Fibroblast of lung (primary cell): ENCODE data around the gene AOX1. TPM values are rescaled to one million over a fixed set of nuclear protein-coding genes. Genes with fewer than 3 reads are reported as not detected.
A peak's percentile ranks its signal among the peaks of the same experiment; 100 is the strongest.

Experiments
- DNase-seq, 2 donors: peaks; one replicate each; pipeline versions ENCODE4 v3.0.0 to v3.0.0-alpha.2; 2010; ENCODE audit warnings: low read depth in 2 of 2
- H2AFZ ChIP-seq: 2 replicates; pipeline ENCODE4 v1.5.1; 2012; ENCODE audit warnings: low read length, control low read depth, inconsistent platforms
- H3K27ac ChIP-seq: 2 replicates; pipeline ENCODE4 v1.5.1; 2011; ENCODE audit warnings: low read length, control low read depth; ENCODE audit not compliant: insufficient read depth
- H3K27me3 ChIP-seq: 2 replicates; pipeline ENCODE4 v1.5.1; 2011; ENCODE audit warnings: mild to moderate bottlenecking, low read length; ENCODE audit not compliant: control insufficient read depth, insufficient read depth
- H3K36me3 ChIP-seq: 2 replicates; pipeline ENCODE4 v1.5.1; 2011; ENCODE audit warnings: low read length; ENCODE audit not compliant: control insufficient read depth, insufficient read depth
- H3K4me1 ChIP-seq: 2 replicates; pipeline ENCODE4 v1.5.1; 2011; ENCODE audit warnings: low read length; ENCODE audit not compliant: control insufficient read depth, insufficient read depth; ENCODE audit errors: extremely low read depth
- H3K4me2 ChIP-seq: 2 replicates; pipeline ENCODE4 v1.5.1; 2011; ENCODE audit warnings: low read length, control low read depth; ENCODE audit not compliant: insufficient read depth; ENCODE audit errors: extremely low read depth
- H3K4me3 ChIP-seq, 4 experiments: fragments of 200-600 bp in 1 of 4; sonication (generic) in 1 of 4; replicated peaks in 1 of 4; 2 replicates each; pipeline ENCODE4 v1.5.1; 2011 to 2016; ENCODE audit warnings: low read length in 4 of 4, low read depth in 3 of 4, mild to moderate bottlenecking in 3 of 4, control low read depth in 2 of 4, inconsistent platforms in 1 of 4, mixed read lengths in 1 of 4; ENCODE audit not compliant: insufficient read depth in 1 of 4; ENCODE audit errors: control extremely low read depth in 1 of 4
- H3K79me2 ChIP-seq: 2 replicates; pipeline ENCODE4 v1.5.1; 2012; ENCODE audit warnings: mild to moderate bottlenecking, low read length, inconsistent platforms; ENCODE audit not compliant: control insufficient read depth, insufficient read depth
- H3K9ac ChIP-seq: 2 replicates; pipeline ENCODE4 v1.5.1; 2011; ENCODE audit warnings: mild to moderate bottlenecking, low read length, control low read depth; ENCODE audit not compliant: insufficient read depth
- H3K9me3 ChIP-seq: 2 replicates; pipeline ENCODE4 v1.5.1; 2012; ENCODE audit warnings: low read depth, low read length; ENCODE audit not compliant: control insufficient read depth, insufficient read depth
- H4K20me1 ChIP-seq: 2 replicates; pipeline ENCODE4 v1.5.1; 2011; ENCODE audit warnings: low read length; ENCODE audit not compliant: control insufficient read depth, insufficient read depth; ENCODE audit errors: extremely low read depth
- EZH2 ChIP-seq: IDR thresholded peaks from 2 replicates; pipeline ENCODE4 v1.5.1; 2012; ENCODE audit warnings: low read length, control low read depth, mild to moderate bottlenecking; ENCODE audit errors: missing control alignments
- polyA plus RNA-seq, 2 donors: library from polyadenylated mRNA; depleted of rRNA in 1 of 2; stranded (reverse) in 1 of 2; unstranded in 1 of 2; fragments of >200 nt; gene quantifications; 2 replicates each; pipeline ENCODE4 v1.2.1, GENCODE V29; 2011 to 2012; ENCODE audit warnings: missing spikeins in 1 of 2
- total RNA-seq: library from RNA; depleted of rRNA; stranded (reverse); fragments of >200 nt; gene quantifications from 2 replicates; pipeline ENCODE4 v1.2.1, GENCODE V29; 2014
- TF ChIP-seq, protein P1 (sequence below), 2 donors: IDR thresholded peaks in 1 of 2; conservative IDR thresholded peaks in 1 of 2; 1 replicate in 1 of 2; 2 replicates in 1 of 2; pipeline ENCODE4 v1.5.1; 2011 to 2012; ENCODE audit warnings: low read length in 2 of 2, control low read depth in 1 of 2, inconsistent platforms in 1 of 2, low read depth in 1 of 2, mild to moderate bottlenecking in 1 of 2

The AOX1 gene
- total and polyA plus RNA-seq, 2 donors (not counting 1 experiment from before 2014, with no cell fraction given): 39.4 to 65.1 TPM

DNA sequence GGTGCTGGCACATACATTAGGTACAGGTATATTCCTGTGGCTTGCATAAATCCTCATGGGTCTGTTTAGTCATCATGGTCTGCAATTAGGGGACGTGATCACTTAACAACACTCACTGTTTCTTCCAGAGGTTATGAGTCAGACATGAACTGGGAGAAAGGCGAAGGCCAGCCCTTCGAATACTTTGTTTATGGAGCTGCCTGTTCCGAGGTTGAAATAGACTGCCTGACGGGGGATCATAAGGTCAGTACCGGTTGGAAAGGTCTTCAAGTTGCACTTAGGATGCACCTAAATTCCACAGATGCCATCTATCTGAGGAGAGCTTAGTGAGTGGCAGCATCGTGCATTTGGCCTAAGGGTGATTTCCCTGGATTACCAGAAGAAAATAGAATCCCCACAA, 76.9 kb downstream of the AOX1 start:
- Histone ChIP-seq H3K4me3 (no peak overlapping the region), H4K20me1 (no peaks in the 10 kb centered on the region), H2AFZ (no peak overlapping the region), H3K27ac (no peak overlapping the region), H3K27me3 (no peaks in the 10 kb centered on the region), H3K4me1 (peaks cover 5% of the 10 kb centered on the region), H3K9ac (no peak overlapping the region), H3K9me3 (no peaks in the 10 kb centered on the region), H3K4me2 (no peak overlapping the region), H3K36me3 (peaks cover 2% of the 10 kb centered on the region), H3K79me2 (no peaks in the 10 kb centered on the region)
- TF ChIP-seq, protein P1, sequence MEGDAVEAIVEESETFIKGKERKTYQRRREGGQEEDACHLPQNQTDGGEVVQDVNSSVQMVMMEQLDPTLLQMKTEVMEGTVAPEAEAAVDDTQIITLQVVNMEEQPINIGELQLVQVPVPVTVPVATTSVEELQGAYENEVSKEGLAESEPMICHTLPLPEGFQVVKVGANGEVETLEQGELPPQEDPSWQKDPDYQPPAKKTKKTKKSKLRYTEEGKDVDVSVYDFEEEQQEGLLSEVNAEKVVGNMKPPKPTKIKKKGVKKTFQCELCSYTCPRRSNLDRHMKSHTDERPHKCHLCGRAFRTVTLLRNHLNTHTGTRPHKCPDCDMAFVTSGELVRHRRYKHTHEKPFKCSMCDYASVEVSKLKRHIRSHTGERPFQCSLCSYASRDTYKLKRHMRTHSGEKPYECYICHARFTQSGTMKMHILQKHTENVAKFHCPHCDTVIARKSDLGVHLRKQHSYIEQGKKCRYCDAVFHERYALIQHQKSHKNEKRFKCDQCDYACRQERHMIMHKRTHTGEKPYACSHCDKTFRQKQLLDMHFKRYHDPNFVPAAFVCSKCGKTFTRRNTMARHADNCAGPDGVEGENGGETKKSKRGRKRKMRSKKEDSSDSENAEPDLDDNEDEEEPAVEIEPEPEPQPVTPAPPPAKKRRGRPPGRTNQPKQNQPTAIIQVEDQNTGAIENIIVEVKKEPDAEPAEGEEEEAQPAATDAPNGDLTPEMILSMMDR (conservative IDR thresholded peaks at IDR 0.05 in 1 of 2, IDR thresholded peaks at IDR 0.05 in 1 of 2; ENCODE audit: low read depth in 1 of 2, low read length in 2 of 2): no peak
- TF ChIP-seq EZH2: no peak
- peak; percentile 65 to 79 for DNase-seq

DNA sequence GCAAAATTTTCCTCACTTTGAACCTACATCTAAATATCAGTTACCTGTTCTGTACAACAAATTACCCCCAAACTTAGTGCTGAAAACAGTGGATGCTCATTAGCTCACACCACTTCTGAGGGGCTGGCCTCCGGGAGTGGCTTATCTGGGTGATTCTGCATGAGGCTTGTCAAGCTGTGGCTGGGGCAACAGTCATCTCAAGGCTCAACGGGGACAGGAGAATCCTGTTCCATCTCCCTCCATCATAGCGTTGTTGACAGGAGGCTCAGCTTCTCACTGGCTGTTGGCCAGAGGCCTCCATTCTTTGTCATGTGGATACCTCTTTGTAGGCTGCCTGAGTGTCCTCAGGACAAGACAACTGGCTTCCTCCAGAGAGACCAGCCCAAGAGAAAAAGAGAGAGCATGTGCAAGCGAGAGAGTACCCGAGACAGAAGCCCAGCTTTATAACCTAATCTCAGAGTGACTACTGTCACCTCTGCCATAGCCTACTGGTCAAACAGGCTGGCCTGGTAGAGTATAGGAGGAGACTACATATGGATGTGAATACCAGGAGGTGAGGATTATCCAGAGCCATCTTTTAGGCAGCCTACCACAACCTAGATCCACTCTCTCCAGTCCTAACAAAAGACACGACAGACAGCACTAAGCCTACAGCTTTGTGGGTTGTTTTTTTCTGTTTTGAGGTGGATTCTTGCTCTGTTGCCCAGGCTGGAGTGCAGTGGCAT, 79.1 kb downstream of the AOX1 start:
- TF ChIP-seq EZH2: no peak
- TF ChIP-seq, protein P1 (conservative IDR thresholded peaks at IDR 0.05 in 1 of 2, IDR thresholded peaks at IDR 0.05 in 1 of 2; ENCODE audit: low read depth in 1 of 2, low read length in 2 of 2): no peak
- Histone ChIP-seq H3K27ac (no peak overlapping the region), H3K79me2 (no peaks in the 10 kb centered on the region), H3K27me3 (no peaks in the 10 kb centered on the region), H3K4me2 (no peak overlapping the region), H3K36me3 (peaks cover 2% of the 10 kb centered on the region), H3K9ac (no peak overlapping the region), H3K4me1 (peaks cover 5% of the 10 kb centered on the region), H3K4me3 (no peak overlapping the region), H2AFZ (no peak overlapping the region), H4K20me1 (no peaks in the 10 kb centered on the region), H3K9me3 (no peaks in the 10 kb centered on the region)
- DNase-seq: no peak

DNA sequence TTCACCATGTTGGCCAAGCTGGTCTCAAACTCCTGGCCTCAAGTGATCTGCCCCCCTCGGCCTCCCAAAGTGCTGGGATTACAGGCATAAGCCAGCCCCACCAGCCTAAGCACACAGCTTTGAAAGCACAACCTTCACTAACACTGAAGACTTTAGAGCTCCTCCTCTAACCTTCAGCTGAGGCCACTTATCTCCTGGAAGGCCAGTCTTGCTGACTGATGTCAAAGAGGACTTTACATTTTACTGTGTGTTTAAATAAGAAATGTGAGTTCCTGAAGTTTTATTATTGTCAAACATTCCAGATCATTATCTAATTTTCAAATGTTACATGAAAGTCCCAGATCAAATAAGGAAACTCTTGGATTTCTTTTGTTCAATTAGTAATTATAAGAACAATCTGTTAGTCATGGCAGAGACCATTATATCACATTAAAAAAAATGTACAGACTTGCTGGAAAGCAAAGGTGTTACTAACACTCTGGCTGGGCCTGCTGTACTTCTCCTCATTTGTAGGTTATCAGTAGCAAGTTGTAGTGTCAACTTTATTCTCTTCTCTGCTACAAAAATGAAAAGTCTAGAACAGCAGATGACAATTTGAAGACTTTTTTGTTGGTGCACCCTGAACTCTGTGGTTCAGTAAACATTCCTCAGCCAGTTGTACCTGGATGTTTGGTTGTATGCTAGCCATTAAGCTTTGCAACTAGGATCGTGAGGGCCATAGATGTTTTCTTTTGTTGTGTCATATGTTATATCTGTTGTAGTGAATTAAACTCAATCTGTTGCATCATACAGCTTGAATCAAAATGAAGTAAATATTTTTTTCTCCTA, 80.0 kb downstream of the AOX1 start:
- peaks cover 5% of the 10 kb centered on the region for H3K4me1 ChIP-seq
- no peak overlapping the region for H3K27ac ChIP-seq

More for the DNA sequence above, 80.0 kb downstream of the AOX1 start:
- Histone ChIP-seq H2AFZ (no peak overlapping the region), H4K20me1 (no peaks in the 10 kb centered on the region), H3K4me2 (no peak overlapping the region), H3K36me3 (peaks cover 2% of the 10 kb centered on the region), H3K9ac (no peak overlapping the region), H3K27me3 (no peaks in the 10 kb centered on the region), H3K9me3 (no peaks in the 10 kb centered on the region), H3K4me3 (no peak overlapping the region), H3K79me2 (no peaks in the 10 kb centered on the region)
- no peak for TF ChIP-seq EZH2
- TF ChIP-seq, protein P1 (conservative IDR thresholded peaks at IDR 0.05 in 1 of 2, IDR thresholded peaks at IDR 0.05 in 1 of 2; ENCODE audit: low read depth in 1 of 2, low read length in 2 of 2): no peak
- DNase-seq: no peak
